Smooth muscle cell (in vitro differentiated cells): ENCODE data around the gene RERE. TPM values are rescaled to one million over a fixed set of nuclear protein-coding genes. Genes with fewer than 3 reads are reported as not detected.

ENCODE experiments used
- DNase-seq: peaks from one replicate; lab custom pipeline; 2025; ENCODE audit not compliant: unreplicated experiment; lab: John Stamatoyannopoulos, UW
- H2AFZ ChIP-seq: fragments of 200-600 bp; sonication (generic); 2 replicates; pipeline ENCODE4 v1.6.0; 2016; ENCODE audit warnings: antibody characterized with exemption, low read depth, mild to moderate bottlenecking
- H3F3A ChIP-seq: fragments of 200-600 bp; sonication (generic); 2 replicates; pipeline ENCODE4 v1.6.0; 2017; ENCODE audit warnings: antibody characterized with exemption, low read depth
- H3K27ac ChIP-seq: fragments of 200-600 bp; sonication (generic); 2 replicates; pipeline ENCODE4 v1.5.1; 2016; ENCODE audit warnings: low read depth, mild to moderate bottlenecking
- H3K27me3 ChIP-seq: fragments of 200-600 bp; sonication (generic); 2 replicates; pipeline ENCODE4 v1.6.1; 2016; ENCODE audit warnings: low read depth, mild to moderate bottlenecking
- H3K36me3 ChIP-seq: fragments of 200-600 bp; sonication (generic); 2 replicates; pipeline ENCODE4 v1.5.1; 2016; ENCODE audit warnings: low read depth
- H3K4me1 ChIP-seq: fragments of 200-600 bp; sonication (generic); 2 replicates; pipeline ENCODE4 v1.5.1; 2016; ENCODE audit warnings: low read depth
- H3K4me2 ChIP-seq: fragments of 200-600 bp; sonication (generic); 2 replicates; pipeline ENCODE4 v1.6.0; 2016; ENCODE audit warnings: mild to moderate bottlenecking
- H3K4me3 ChIP-seq: fragments of 200-600 bp; sonication (generic); 2 replicates; pipeline ENCODE4 v1.5.1; 2016; ENCODE audit warnings: mild to moderate bottlenecking
- H3K79me2 ChIP-seq: fragments of 200-600 bp; sonication (generic); 2 replicates; pipeline ENCODE4 v1.6.0; 2016; ENCODE audit warnings: low read depth, mild to moderate bottlenecking
- H3K9ac ChIP-seq: fragments of 200-600 bp; sonication (generic); 2 replicates; pipeline ENCODE4 v1.6.0; 2016; ENCODE audit warnings: low read depth
- H3K9me3 ChIP-seq: fragments of 200-600 bp; sonication (generic); replicated peaks from 2 replicates; pipeline ENCODE4 v1.5.1; 2016; ENCODE audit warnings: low read depth
- H4K20me1 ChIP-seq: fragments of 200-600 bp; sonication (generic); 2 replicates; pipeline ENCODE4 v1.6.0; 2016; ENCODE audit warnings: low read depth
- CTCF ChIP-seq: fragments of 200-600 bp; sonication (generic); IDR thresholded peaks from 2 replicates; pipeline ENCODE4 v1.5.1; 2017; ENCODE audit warnings: borderline replicate concordance, mild to moderate bottlenecking, antibody characterized with exemption; ENCODE audit not compliant: insufficient read depth, poor library complexity, severe bottlenecking
- WGBS: methylation state at CpG from one replicate; pipeline ENCODE4 v1.1.7; 2016; ENCODE audit warnings: low lambda C conversion rate; 5-methylcytosine and 5-hydroxymethylcytosine counted together
- polyA plus RNA-seq: library from polyadenylated mRNA; unstranded; fragments of >200 nt; fragmentation: Nextera tagmentation; extraction: Ambion mirVana; gene quantifications from 2 replicates; pipeline ENCODE4 v1.2.1, GENCODE V29; 2016
- total RNA-seq: library from RNA; depleted of rRNA; stranded (reverse); fragments of >200 nt; gene quantifications from 2 replicates; pipeline ENCODE4 v1.2.3, GENCODE V29; 2014

Gene RERE
- total and polyA plus RNA-seq, 2 experiments from 2014 or later: 45.6 to 59.2 TPM

GRCh38 chr1:8586438-8586837, 231.0 kb downstream of the RERE start:
- Histone ChIP-seq H2AFZ (no peak overlapping the region), H3K9me3 (no peaks in the 10 kb centered on the region), H3F3A (peaks cover 17% of the 10 kb centered on the region), H3K27ac (no peak overlapping the region), H3K4me3 (no peak overlapping the region), H3K79me2 (peaks cover 75% of the 10 kb centered on the region), H3K27me3 (no peaks in the 10 kb centered on the region), H4K20me1 (peaks cover 97% of the 10 kb centered on the region), H3K4me1 (peaks cover 54% of the 10 kb centered on the region), H3K9ac (no peak overlapping the region), H3K4me2 (peak overlapping the region; percentile 4), H3K36me3 (no peaks in the 10 kb centered on the region)
- DNase-seq: no peak
- WGBS: 72% methylated on average over 1 of the region's 1 CpG
- TF ChIP-seq CTCF: no peak

DNA sequence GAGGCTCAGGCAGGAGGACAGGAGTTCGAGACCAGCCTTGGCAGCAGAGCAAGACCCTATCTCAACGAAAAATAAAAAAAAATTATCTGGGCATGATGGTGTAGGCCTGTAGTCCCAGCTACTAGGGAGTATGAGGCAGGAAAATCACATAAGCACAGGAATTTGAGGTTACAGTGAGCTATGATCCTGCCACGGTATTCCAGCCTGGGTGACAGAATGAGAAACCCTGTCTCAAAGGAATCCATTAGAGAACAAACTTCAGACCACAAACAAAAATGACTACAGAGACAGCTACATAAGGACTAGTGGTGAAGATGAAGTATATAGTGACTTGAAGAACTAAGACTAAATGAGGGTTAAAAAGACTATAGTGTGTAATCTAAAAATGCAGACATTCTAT, 233.1 kb downstream of the RERE start:
- Histone ChIP-seq H3K36me3 (no peaks in the 10 kb centered on the region), H3K4me3 (no peak overlapping the region), H3K4me2 (peak overlapping the region; percentile 43), H2AFZ (no peak overlapping the region), H3K9ac (no peak overlapping the region), H3K79me2 (peaks cover 83% of the 10 kb centered on the region), H3K27me3 (no peaks in the 10 kb centered on the region), H3K9me3 (no peaks in the 10 kb centered on the region), H3F3A (peaks cover 6% of the 10 kb centered on the region), H4K20me1 (peaks cover 84% of the 10 kb centered on the region), H3K27ac (peak overlapping the region; percentile 78), H3K4me1 (peaks cover 40% of the 10 kb centered on the region)
- no peak for DNase-seq
- no peak for TF ChIP-seq CTCF
- 52% methylated on average over 3 of the region's 3 CpGs for WGBS

GRCh38 chr1:8583031-8583430, 234.4 kb downstream of the RERE start:
- Histone ChIP-seq H3K27ac (peak overlapping the region; percentile 78), H3K9me3 (no peaks in the 10 kb centered on the region), H3K4me1 (peaks cover 48% of the 10 kb centered on the region), H4K20me1 (peaks cover 83% of the 10 kb centered on the region), H2AFZ (no peak overlapping the region), H3K9ac (no peak overlapping the region), H3K79me2 (peaks cover 81% of the 10 kb centered on the region), H3K4me2 (peak overlapping the region; percentile 43), H3K4me3 (no peak overlapping the region), H3K27me3 (no peaks in the 10 kb centered on the region), H3F3A (peaks cover 12% of the 10 kb centered on the region), H3K36me3 (no peaks in the 10 kb centered on the region)
- no peak for TF ChIP-seq CTCF
- DNase-seq: no peak
- 16% methylated on average over 3 of the region's 3 CpGs for WGBS

- peaks cover 65% of the 10 kb centered on the region for H4K20me1 ChIP-seq
- H3K4me1 ChIP-seq: peaks cover 31% of the 10 kb centered on the region
- no peak overlapping the region for H2AFZ ChIP-seq
- no peak overlapping the region for H3K4me3 ChIP-seq
- 76% methylated on average over 4 of the region's 4 CpGs for WGBS
- no peak overlapping the region for H3K27ac ChIP-seq
- no peaks in the 10 kb centered on the region for H3K27me3 ChIP-seq
- H3K9me3 ChIP-seq: no peaks in the 10 kb centered on the region
- H3K79me2 ChIP-seq: peaks cover 80% of the 10 kb centered on the region
- no peak for DNase-seq
- H3K36me3 ChIP-seq: no peaks in the 10 kb centered on the region
- no peak overlapping the region for H3K9ac ChIP-seq
- no peak for TF ChIP-seq CTCF
- peaks cover 12% of the 10 kb centered on the region for H3F3A ChIP-seq
- H3K4me2 ChIP-seq: no peak overlapping the region
These were observed 236.9 kb downstream of the RERE start for GRCh38 chr1:8580566-8580965.
